HUES64 (cell line): ENCODE measurements around the gene NHLRC2.

Experiments used
- H3K27ac ChIP-seq: 2 replicates; pipeline ENCODE4 v1.7.0; 2013; ENCODE audit warnings: low read depth, low read length, inconsistent platforms
- H3K27me3 ChIP-seq: 2 replicates; pipeline ENCODE4 v1.6.1; 2013; ENCODE audit warnings: mild to moderate bottlenecking, low read length; ENCODE audit not compliant: insufficient read depth
- H3K36me3 ChIP-seq: 2 replicates; pipeline ENCODE4 v1.6.1; 2013; ENCODE audit warnings: mild to moderate bottlenecking, low read length; ENCODE audit not compliant: insufficient read depth
- H3K4me1 ChIP-seq: 2 replicates; pipeline ENCODE4 v1.6.1; 2013; ENCODE audit warnings: mild to moderate bottlenecking, low read length, moderate library complexity; ENCODE audit not compliant: insufficient read depth
- H3K4me3 ChIP-seq: 2 replicates; pipeline ENCODE4 v1.5.1; 2013; ENCODE audit warnings: mild to moderate bottlenecking, low read length, moderate library complexity
- H3K9ac ChIP-seq: 2 replicates; pipeline ENCODE4 v1.6.1; 2013; ENCODE audit warnings: mild to moderate bottlenecking, low read depth, low read length
- H3K9me3 ChIP-seq: 2 replicates; pipeline ENCODE4 v1.6.1; 2013; ENCODE audit warnings: low read depth, low read length; ENCODE audit not compliant: insufficient read depth
- WGBS: fragments of 150-250, 120-280 bp; methylation state at CpG from one replicate; pipeline ENCODE4 v1.1.7; 2013; ENCODE audit warnings: missing lambda C conversion rate; 5-methylcytosine and 5-hydroxymethylcytosine counted together

The NHLRC2 gene

GRCh38 chr10:113924664-113925063 is 70.2 kb downstream of the NHLRC2 start:
- Histone ChIP-seq H3K27ac (no peak overlapping the region), H3K9ac (no peak overlapping the region), H3K36me3 (no peaks in the 10 kb centered on the region), H3K27me3 (no peaks in the 10 kb centered on the region), H3K4me1 (no peaks in the 10 kb centered on the region), H3K9me3 (no peaks in the 10 kb centered on the region), H3K4me3 (no peak overlapping the region)
- WGBS, result 69% methylated on average over 4 of the region's 4 CpGs

DNA sequence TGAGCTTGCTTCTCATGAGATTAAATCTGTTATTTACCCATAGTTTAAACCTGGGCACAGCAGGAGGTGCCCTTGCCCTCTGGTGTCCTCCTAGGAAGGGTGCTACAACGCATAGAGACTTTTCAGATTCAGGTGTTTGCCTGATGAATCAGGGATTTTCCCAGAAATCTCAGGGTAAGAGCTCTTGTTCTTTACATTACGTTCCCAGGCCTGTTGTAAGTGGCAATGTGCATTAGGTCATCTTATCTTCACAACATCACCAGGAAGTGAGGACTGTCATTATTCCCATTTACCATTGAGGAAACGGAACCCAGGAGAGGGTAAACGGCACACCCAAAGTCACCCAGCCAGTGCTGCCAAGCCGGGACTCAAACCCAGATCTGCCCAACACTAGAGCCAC is 73.0 kb downstream of the NHLRC2 start:
- Histone ChIP-seq H3K9ac (no peak overlapping the region), H3K27ac (no peak overlapping the region), H3K36me3 (no peaks in the 10 kb centered on the region), H3K9me3 (no peaks in the 10 kb centered on the region), H3K4me1 (no peaks in the 10 kb centered on the region), H3K27me3 (no peaks in the 10 kb centered on the region), H3K4me3 (no peak overlapping the region)
- WGBS, result 93% methylated on average over 5 of the region's 5 CpGs

DNA sequence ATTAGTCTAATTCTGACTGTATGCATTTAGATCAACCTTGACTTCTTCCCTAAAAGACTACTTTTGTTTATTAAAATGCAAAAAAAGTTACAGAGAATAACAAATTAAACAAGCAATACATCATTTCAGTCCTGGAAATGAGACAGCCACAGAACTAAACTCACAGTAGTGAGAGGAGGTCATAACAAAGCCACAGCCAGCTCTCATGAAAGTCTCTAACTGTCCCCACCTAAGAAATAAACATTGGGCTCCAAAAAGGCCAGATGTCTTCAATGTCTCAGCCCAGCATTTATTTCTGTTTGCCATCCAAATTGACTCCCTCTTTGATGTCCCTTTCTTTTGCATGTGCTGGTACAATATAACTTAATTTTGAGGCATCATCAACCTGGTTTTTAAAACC is 74.4 kb downstream of the NHLRC2 start:
- no peak overlapping the region for H3K4me3 ChIP-seq
- H3K27me3 ChIP-seq, result no peaks in the 10 kb centered on the region
- no peak overlapping the region for H3K9ac ChIP-seq
- no peak overlapping the region for H3K27ac ChIP-seq
- H3K36me3 ChIP-seq, result no peaks in the 10 kb centered on the region
- no peaks in the 10 kb centered on the region for H3K4me1 ChIP-seq
- H3K9me3 ChIP-seq, result no peaks in the 10 kb centered on the region

DNA sequence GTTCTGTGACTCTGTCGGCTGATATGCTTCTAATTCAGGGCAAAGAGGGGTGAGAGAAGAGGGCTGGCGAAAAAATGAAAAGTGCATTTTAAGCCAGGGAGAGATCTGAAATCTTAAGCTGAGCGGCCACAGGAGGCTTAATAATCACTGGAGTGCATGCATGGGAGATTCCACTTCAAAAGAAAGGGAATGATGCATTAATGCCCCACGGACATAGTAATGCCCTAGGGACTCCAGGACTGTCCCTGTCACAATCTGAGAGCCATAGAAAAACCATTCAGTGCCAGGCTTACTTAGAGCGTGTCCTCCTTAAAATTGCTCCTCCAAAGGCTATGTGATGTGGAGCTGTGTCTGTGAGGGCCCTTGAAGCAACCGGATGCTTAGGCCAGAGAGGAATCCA is 75.1 kb downstream of the NHLRC2 start:
- Histone ChIP-seq H3K27me3 (no peaks in the 10 kb centered on the region), H3K4me3 (no peak overlapping the region), H3K9ac (no peak overlapping the region), H3K36me3 (no peaks in the 10 kb centered on the region), H3K27ac (no peak overlapping the region), H3K9me3 (no peaks in the 10 kb centered on the region), H3K4me1 (no peaks in the 10 kb centered on the region)
- 90% methylated on average over 6 of the region's 6 CpGs for WGBS

- no peak overlapping the region for H3K27ac ChIP-seq
- 83% methylated on average over 3 of the region's 3 CpGs for WGBS
- H3K4me1 ChIP-seq, result no peaks in the 10 kb centered on the region
- H3K27me3 ChIP-seq, result no peaks in the 10 kb centered on the region
- H3K36me3 ChIP-seq, result no peaks in the 10 kb centered on the region
- no peaks in the 10 kb centered on the region for H3K9me3 ChIP-seq
- H3K9ac ChIP-seq, result no peak overlapping the region
- H3K4me3 ChIP-seq, result no peak overlapping the region
Measured at GRCh38 chr10:113930482-113931057, 76.1 kb downstream of the NHLRC2 start.

GRCh38 chr10:113932854-113933253 is 78.4 kb downstream of the NHLRC2 start:
- Histone ChIP-seq H3K9me3 (no peaks in the 10 kb centered on the region), H3K9ac (no peak overlapping the region), H3K36me3 (no peaks in the 10 kb centered on the region), H3K27me3 (no peaks in the 10 kb centered on the region), H3K4me3 (no peak overlapping the region), H3K27ac (no peak overlapping the region), H3K4me1 (no peaks in the 10 kb centered on the region)
- 94% methylated on average over 1 of the region's 1 CpG for WGBS

GRCh38 chr10:113933894-113934532 is 79.6 kb downstream of the NHLRC2 start:
- Histone ChIP-seq H3K36me3 (no peaks in the 10 kb centered on the region), H3K4me1 (no peaks in the 10 kb centered on the region)
- WGBS, result 97% methylated on average over 8 of the region's 8 CpGs

DNA sequence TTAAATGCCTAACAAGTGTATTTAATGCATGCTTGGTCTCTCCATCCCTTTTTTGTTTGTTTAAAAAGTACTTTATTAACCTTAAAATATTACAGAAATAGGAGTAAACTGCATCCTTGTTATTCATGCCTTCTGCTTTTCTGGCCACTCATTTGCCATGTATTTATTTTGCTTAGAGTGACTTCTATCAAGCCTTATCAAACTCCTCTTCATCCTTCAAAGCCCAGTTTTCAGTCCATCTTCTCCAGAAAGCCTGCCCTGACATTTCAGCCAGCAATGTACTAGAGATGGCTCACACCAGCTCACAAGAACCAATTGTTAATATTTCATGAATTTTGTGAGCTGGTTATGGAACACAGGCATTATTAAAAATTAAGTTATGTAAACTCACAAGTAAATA is 82.8 kb downstream of the NHLRC2 start:
- Histone ChIP-seq H3K9ac (no peak overlapping the region), H3K27ac (no peak overlapping the region), H3K4me1 (no peaks in the 10 kb centered on the region), H3K36me3 (no peaks in the 10 kb centered on the region), H3K27me3 (no peaks in the 10 kb centered on the region), H3K9me3 (no peaks in the 10 kb centered on the region), H3K4me3 (no peak overlapping the region)

More at GRCh38 chr10:113933894-113934532, 79.6 kb downstream of the NHLRC2 start:
- H3K9me3 ChIP-seq, result no peaks in the 10 kb centered on the region
- H3K27me3 ChIP-seq, result no peaks in the 10 kb centered on the region
- H3K4me3 ChIP-seq, result no peak overlapping the region
- H3K9ac ChIP-seq, result no peak overlapping the region
- H3K27ac ChIP-seq, result no peak overlapping the region

GRCh38 chr10:113937756-113938155 is 83.3 kb downstream of the NHLRC2 start:
- no peak overlapping the region for H3K27ac ChIP-seq
- no peaks in the 10 kb centered on the region for H3K9me3 ChIP-seq
- H3K4me3 ChIP-seq, result no peak overlapping the region
- no peaks in the 10 kb centered on the region for H3K4me1 ChIP-seq
- H3K27me3 ChIP-seq, result no peaks in the 10 kb centered on the region
- H3K9ac ChIP-seq, result no peak overlapping the region
- WGBS, result 84% methylated on average over 7 of the region's 7 CpGs
- H3K36me3 ChIP-seq, result no peaks in the 10 kb centered on the region

DNA sequence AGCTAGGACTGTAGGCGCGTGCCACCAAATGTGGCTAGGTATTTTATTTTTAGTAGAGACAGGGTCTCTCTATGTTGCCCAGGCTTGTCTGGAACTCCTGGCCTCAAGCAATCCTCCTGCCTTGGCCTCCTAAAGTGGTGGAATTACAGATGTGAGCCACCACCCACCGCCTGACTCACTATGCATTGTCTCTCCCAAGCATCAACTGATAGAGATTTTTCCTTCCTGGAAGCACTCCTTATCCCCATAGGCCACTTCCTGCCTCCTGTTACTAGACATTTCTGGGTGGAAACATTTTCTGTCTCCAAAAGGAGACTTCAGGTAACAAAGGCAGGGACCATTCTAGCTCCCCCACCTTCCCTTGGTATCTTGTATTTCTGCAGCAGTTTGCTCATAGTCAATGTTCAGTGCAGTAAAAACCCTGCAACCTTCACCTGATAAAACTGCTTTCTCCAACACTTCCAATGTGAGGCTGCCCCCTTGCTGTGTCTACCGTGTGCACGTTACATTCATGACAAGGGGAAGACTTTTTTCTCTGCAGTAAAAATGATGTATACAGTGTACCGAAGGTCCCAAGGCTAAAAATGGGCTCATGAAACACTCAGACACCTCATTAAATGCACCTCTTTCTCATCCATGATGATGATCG is 84.9 kb downstream of the NHLRC2 start:
- H3K4me3 ChIP-seq, result no peak overlapping the region
- 91% methylated on average over 7 of the region's 7 CpGs for WGBS
- H3K4me1 ChIP-seq, result no peaks in the 10 kb centered on the region
- no peaks in the 10 kb centered on the region for H3K36me3 ChIP-seq
- H3K9ac ChIP-seq, result no peak overlapping the region
- H3K27ac ChIP-seq, result no peak overlapping the region
- no peaks in the 10 kb centered on the region for H3K9me3 ChIP-seq
- no peaks in the 10 kb centered on the region for H3K27me3 ChIP-seq

DNA sequence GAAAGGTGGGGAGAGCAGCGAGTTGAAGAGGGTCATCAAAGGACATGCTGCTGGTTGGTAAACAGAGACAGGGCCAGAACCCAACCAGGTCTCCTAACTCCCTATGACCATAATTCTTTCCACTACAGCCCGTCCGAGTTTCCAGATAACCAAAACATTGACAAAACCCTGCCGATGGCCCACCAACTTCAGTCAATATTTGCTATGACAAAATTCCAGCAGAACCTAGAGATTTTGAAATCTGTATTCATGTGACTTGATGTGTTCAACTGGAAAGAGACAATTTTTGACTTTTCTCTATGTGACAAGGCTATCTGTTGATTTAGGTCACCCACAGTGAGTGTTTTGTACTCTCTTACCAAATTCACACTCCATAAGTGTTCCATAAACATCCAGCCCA is 86.7 kb downstream of the NHLRC2 start:
- no peaks in the 10 kb centered on the region for H3K27me3 ChIP-seq
- no peak overlapping the region for H3K27ac ChIP-seq
- H3K9me3 ChIP-seq, result no peaks in the 10 kb centered on the region
- H3K36me3 ChIP-seq, result no peaks in the 10 kb centered on the region
- 92% methylated on average over 4 of the region's 4 CpGs for WGBS
- H3K9ac ChIP-seq, result no peak overlapping the region
- no peaks in the 10 kb centered on the region for H3K4me1 ChIP-seq
- no peak overlapping the region for H3K4me3 ChIP-seq
